ENCODE measurements around the gene MEF2A.

MEF2A gene

DNA sequence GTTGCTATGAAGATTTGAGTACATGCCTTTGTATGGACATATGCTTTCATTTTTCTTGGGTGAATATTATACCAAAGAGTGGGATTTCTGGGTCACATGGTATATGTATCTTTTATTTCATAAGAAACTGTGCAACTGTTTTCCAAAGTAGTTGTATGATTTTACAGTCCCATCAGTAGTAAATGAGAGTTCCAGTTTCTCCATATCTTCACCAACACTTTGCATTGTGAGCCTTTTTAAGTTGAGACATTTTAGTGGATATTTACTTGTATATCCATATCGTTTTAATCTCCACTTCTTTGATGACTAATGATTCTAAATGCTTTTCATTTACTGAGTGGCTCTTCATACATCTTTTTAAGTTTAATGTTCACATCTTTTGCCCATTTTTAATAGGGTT is 20.3 kb downstream of the MEF2A start:
- TF ChIP-seq, protein P1, sequence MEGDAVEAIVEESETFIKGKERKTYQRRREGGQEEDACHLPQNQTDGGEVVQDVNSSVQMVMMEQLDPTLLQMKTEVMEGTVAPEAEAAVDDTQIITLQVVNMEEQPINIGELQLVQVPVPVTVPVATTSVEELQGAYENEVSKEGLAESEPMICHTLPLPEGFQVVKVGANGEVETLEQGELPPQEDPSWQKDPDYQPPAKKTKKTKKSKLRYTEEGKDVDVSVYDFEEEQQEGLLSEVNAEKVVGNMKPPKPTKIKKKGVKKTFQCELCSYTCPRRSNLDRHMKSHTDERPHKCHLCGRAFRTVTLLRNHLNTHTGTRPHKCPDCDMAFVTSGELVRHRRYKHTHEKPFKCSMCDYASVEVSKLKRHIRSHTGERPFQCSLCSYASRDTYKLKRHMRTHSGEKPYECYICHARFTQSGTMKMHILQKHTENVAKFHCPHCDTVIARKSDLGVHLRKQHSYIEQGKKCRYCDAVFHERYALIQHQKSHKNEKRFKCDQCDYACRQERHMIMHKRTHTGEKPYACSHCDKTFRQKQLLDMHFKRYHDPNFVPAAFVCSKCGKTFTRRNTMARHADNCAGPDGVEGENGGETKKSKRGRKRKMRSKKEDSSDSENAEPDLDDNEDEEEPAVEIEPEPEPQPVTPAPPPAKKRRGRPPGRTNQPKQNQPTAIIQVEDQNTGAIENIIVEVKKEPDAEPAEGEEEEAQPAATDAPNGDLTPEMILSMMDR (IDR thresholded peaks at IDR 0.05; ENCODE audit: control insufficient read depth, insufficient read depth, low read depth, low read length, missing control alignments): no peak
- DNase-seq (ENCODE audit: low read depth): no peak
- H3K4me3 ChIP-seq (ENCODE audit: control insufficient read depth, low read depth, low read length): no peak overlapping the region

DNA sequence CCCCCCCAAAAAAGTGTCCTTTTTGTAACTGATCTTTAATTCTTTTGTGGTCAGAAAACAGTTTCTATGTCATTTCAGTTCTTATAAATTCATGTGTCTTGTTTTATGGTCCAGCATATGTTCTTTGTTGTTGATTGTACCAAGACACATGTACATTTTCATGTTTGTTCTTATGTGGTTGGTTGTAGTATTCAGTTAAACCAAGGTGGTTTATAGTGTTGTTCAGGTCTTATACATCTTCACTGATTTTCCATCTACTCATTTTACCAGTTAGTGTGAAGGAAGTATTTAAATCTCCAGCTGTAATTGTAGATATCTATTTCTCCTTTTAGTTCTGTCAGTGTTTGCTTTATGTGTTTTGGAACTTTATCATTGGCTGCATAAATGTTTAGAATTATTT is 24.0 kb downstream of the MEF2A start:
- TF ChIP-seq, protein P1 (IDR thresholded peaks at IDR 0.05; ENCODE audit: control insufficient read depth, insufficient read depth, low read depth, low read length, missing control alignments): no peak
- no peak for DNase-seq (ENCODE audit: low read depth)
- no peak overlapping the region for H3K4me3 ChIP-seq (ENCODE audit: control insufficient read depth, low read depth, low read length)

DNA sequence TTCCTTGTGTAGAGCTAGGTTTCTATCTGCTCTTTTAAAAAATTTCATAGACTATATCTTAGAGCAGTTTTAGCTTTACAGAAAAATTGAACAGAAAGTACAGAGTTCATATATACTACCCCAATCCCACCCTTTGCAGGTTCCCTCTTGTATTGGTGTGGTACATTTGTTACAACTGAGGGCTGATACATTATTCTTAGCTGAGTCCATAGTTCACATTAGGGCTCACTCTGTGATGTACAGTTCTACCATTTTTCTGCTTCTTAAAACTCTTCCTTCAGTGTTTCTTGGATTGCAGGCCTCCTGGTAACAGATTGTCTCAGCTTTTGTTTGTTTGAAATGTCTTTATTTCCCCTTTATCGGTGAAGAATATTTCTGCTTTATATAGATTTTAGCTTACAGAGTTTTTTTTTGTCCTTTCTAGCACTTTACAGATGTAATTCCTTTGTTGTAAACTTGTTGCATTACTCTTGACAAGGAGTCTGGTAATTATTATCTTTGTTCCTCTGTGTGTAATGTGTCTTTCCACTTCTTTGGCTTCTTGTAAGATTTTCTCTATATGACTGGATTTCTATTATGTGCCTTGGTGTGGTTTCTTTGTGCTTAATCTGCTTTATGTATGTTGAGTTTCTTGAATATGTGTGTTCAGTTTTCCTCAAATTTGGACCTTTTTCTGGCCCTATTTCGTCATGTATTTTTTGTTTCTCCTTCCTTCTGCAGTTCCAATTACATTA is 25.3 kb downstream of the MEF2A start:
- no peak overlapping the region for H3K4me3 ChIP-seq (ENCODE audit: control insufficient read depth, low read depth, low read length)
- DNase-seq (ENCODE audit: low read depth): no peak
- TF ChIP-seq, protein P1 (IDR thresholded peaks at IDR 0.05; ENCODE audit: control insufficient read depth, insufficient read depth, low read depth, low read length, missing control alignments): no peak

DNA sequence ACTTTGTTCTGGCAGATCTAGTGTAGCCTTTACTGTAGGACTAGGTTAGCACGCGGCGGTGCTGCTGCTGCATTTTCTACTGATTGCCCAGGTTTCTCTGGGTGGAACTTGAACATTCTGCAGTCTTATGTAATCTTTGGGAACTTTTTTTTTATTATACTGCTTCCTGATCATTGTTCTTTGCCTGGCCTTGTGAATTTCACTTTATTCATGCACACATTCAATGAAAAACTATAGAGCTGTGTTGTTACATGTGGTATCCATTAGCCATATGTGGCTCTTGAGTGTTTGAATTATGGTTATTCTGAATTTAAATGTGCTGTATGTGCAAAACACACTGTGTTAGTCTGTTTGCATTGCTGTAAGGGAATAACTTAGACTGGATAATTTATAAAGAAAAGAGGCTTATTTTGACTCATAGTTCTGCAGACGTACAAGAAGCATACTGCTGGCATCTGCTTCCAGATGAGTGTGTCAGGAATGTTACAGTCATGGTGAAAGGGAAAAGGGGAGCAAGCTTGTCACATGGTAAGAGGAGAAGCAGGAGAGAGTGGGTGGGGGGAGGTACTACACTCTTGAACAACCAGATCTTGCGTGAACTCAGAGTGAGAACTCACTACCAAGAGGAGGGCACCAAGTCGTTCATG is 26.5 kb downstream of the MEF2A start:
- no peak for DNase-seq (ENCODE audit: low read depth)
- H3K4me3 ChIP-seq (ENCODE audit: control insufficient read depth, low read depth, low read length): no peak overlapping the region
- TF ChIP-seq, protein P1 (IDR thresholded peaks at IDR 0.05; ENCODE audit: control insufficient read depth, insufficient read depth, low read depth, low read length, missing control alignments): no peak

DNA sequence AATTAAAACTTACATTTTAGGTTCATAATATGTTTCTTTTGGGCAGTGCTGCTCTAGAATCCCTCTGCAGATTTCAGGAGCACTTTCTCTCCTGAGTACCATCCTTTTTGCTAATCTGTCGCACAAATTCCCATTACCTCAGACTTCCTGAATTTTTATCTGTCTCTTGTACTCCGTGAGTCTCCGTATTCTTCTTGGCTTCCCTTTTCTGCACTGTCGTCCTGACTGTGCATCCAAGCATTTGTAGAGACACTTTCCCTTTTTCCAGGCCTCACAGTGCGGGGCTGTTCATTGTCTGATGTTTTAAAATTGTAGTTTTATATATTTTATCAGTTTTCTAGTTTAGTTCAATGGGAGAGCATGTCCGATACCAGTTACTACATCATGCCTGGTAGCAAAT is 27.3 kb downstream of the MEF2A start:
- no peak overlapping the region for H3K4me3 ChIP-seq (ENCODE audit: control insufficient read depth, low read depth, low read length)
- TF ChIP-seq, protein P1 (IDR thresholded peaks at IDR 0.05; ENCODE audit: control insufficient read depth, insufficient read depth, low read depth, low read length, missing control alignments): no peak

DNA sequence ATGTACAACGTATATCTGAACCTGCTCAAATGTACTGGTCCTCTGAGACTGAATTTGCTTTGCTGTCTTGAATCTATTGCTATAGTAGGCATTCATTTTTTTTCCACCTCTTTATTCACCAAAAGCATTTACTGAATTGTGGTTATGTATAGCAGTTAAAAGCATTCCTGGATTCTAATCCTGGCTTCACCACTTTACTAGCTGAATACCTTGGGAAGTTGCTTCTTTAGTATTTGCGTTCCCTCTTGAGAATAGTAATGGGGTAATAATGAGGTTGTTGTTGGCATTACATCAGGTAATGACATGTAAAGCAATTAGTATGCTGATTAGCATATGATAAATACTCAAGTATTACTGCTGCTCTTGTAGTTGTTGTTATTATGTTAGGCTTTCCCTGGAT is 29.1 kb downstream of the MEF2A start:
- TF ChIP-seq, protein P1 (IDR thresholded peaks at IDR 0.05; ENCODE audit: control insufficient read depth, insufficient read depth, low read depth, low read length, missing control alignments): no peak
- no peak overlapping the region for H3K4me3 ChIP-seq (ENCODE audit: control insufficient read depth, low read depth, low read length)
- DNase-seq (ENCODE audit: low read depth): no peak

More for the DNA sequence above, 27.3 kb downstream of the MEF2A start:
- DNase-seq (ENCODE audit: low read depth): no peak

Measured in AG09309 (cell line).